Erythroblast (primary cell): Measurements from ENCODE around the gene CDR2L.

Experiments used
- GATA1 ChIP-seq: IDR thresholded peaks from 2 replicates; pipeline ENCODE4 v1.6.1; 2011; ENCODE audit warnings: low read depth, mild to moderate bottlenecking, control low read depth, low read length, moderate library complexity
- POLR2A ChIP-seq: IDR thresholded peaks from 2 replicates; pipeline ENCODE4 v1.6.1; 2011; ENCODE audit warnings: mild to moderate bottlenecking, low read length

- no peak for TF ChIP-seq POLR2A
- no peak for TF ChIP-seq GATA1
Measured at GRCh38 chr17:75019710-75020109, 32.3 kb downstream of the CDR2L start.
